WTC11 (cell line): ENCODE results near the gene DIRAS2. TPM values are rescaled to one million over a fixed set of nuclear protein-coding genes. Genes with fewer than 3 reads are reported as not detected.
"Not testable (repeated sequence)": the region's sequence is repeated elsewhere in the genome, so short reads cannot be mapped to it uniquely, and the experiment has no call there.

Experiments used
- ATAC-seq: fragments of 200-7000 bp; cut with Tn5 transposase; 2 replicates; pipeline ENCODE4 v1.10.0; 2021; ENCODE audit warnings: mild to moderate bottlenecking, moderate library complexity
- CTCF ChIA-PET: fragments of 300-600 bp; sonication (Branson Sonifier 250); formaldehyde crosslinking; loops from one replicate; lab custom pipeline; 2021; ENCODE audit warnings: antibody characterized with exemption; lab: Charles Lee
- POLR2A ChIA-PET: fragments of 350-600 bp; sonication (Branson Sonifier 250); formaldehyde crosslinking; loops from one replicate; lab custom pipeline; 2021; ENCODE audit warnings: antibody characterized with exemption; lab: Charles Lee
- DNase-seq: peaks from one replicate; pipeline ENCODE4 v3.0.0; 2021; ENCODE audit warnings: low spot score
- H3K27ac Mint-ChIP-seq: 2 replicates; pipeline ENCODE4 v1.8.0; 2021; ENCODE audit warnings: mixed read lengths
- H3K27me3 Mint-ChIP-seq: 2 replicates; pipeline ENCODE4 v1.8.0; 2021; ENCODE audit warnings: low read depth, mild to moderate bottlenecking, moderate library complexity, mixed read lengths
- H3K36me3 Mint-ChIP-seq: 2 replicates; pipeline ENCODE4 v1.8.0; 2021; ENCODE audit warnings: mixed read lengths
- H3K4me1 Mint-ChIP-seq: 2 replicates; pipeline ENCODE4 v1.8.0; 2022; ENCODE audit warnings: mixed read lengths
- H3K4me3 Mint-ChIP-seq: 2 replicates; pipeline ENCODE4 v1.8.0; 2021; ENCODE audit warnings: mild to moderate bottlenecking, moderate library complexity, mixed read lengths
- H3K9me3 Mint-ChIP-seq: 2 replicates; pipeline ENCODE4 v1.8.0; 2021; ENCODE audit warnings: mixed read lengths
- FOXJ3 ChIP-seq: sonication (generic); formaldehyde crosslinking; IDR thresholded peaks from 2 replicates; pipeline ENCODE4 v1.9.0; 2021; ENCODE audit warnings: missing genetic modification reagents, mild to moderate bottlenecking, borderline replicate concordance
- IRF2 ChIP-seq: sonication (generic); formaldehyde crosslinking; IDR thresholded peaks from 2 replicates; pipeline ENCODE4 v1.8.0; 2022; ENCODE audit warnings: low read depth, missing genetic modification reagents, borderline replicate concordance
- JUN ChIP-seq: sonication (generic); formaldehyde crosslinking; IDR thresholded peaks from 2 replicates; pipeline ENCODE4 v1.8.0; 2023; ENCODE audit warnings: mild to moderate bottlenecking, missing genetic modification reagents
- NFYB ChIP-seq: sonication (generic); formaldehyde crosslinking; conservative IDR thresholded peaks from 2 replicates; pipeline ENCODE4 v1.8.0; 2022; ENCODE audit warnings: low read depth, missing genetic modification reagents
- OVOL2 ChIP-seq: fragments of 250-450 bp; sonication (Bioruptor Pico); IDR thresholded peaks from 2 replicates; pipeline ENCODE4 v1.9.0; 2021; ENCODE audit warnings: mild to moderate bottlenecking, borderline replicate concordance
- SP1 ChIP-seq: sonication (generic); formaldehyde crosslinking; conservative IDR thresholded peaks from 2 replicates; pipeline ENCODE4 v1.8.1; 2022; ENCODE audit warnings: missing genetic modification reagents
- TEAD4 ChIP-seq: sonication (generic); formaldehyde crosslinking; IDR thresholded peaks from 2 replicates; pipeline ENCODE4 v1.8.0; 2022; ENCODE audit warnings: mild to moderate bottlenecking, missing genetic modification reagents
- USF1 ChIP-seq: sonication (generic); formaldehyde crosslinking; IDR thresholded peaks from 2 replicates; pipeline ENCODE4 v1.8.0; 2022; ENCODE audit warnings: mild to moderate bottlenecking, missing genetic modification reagents
- ZNF138 ChIP-seq: sonication (generic); formaldehyde crosslinking; conservative IDR thresholded peaks from 2 replicates; pipeline ENCODE4 v1.8.1; 2022; ENCODE audit warnings: mild to moderate bottlenecking, moderate library complexity, missing genetic modification reagents
- ZNF317 ChIP-seq: sonication (generic); formaldehyde crosslinking; IDR thresholded peaks from 2 replicates; pipeline ENCODE4 v1.8.1; 2023; ENCODE audit warnings: low read depth, mild to moderate bottlenecking, moderate library complexity, missing genetic modification reagents, borderline replicate concordance
- ZNF396 ChIP-seq: fragments of 250-450 bp; sonication (Bioruptor Pico); IDR thresholded peaks from 2 replicates; pipeline ENCODE4 v1.8.0; 2021; ENCODE audit warnings: mild to moderate bottlenecking, moderate library complexity, borderline replicate concordance
- ZNF423 ChIP-seq: fragments of 250-450 bp; sonication (Bioruptor Pico); IDR thresholded peaks from 2 replicates; pipeline ENCODE4 v2.1.2; 2022; ENCODE audit warnings: mild to moderate bottlenecking, moderate library complexity
- total RNA-seq: library from RNA; stranded (reverse); gene quantifications from 3 replicates; pipeline ENCODE4 v1.2.3, GENCODE V29; 2021
- TF ChIP-seq, protein P1 (sequence below): sonication (generic); formaldehyde crosslinking; IDR thresholded peaks from 2 replicates; pipeline ENCODE4 v1.8.1; 2023; ENCODE audit warnings: mild to moderate bottlenecking, missing genetic modification reagents, moderate library complexity
- TF ChIP-seq, protein P2 (sequence below): sonication (generic); formaldehyde crosslinking; conservative IDR thresholded peaks from 2 replicates; pipeline ENCODE4 v1.8.1; 2022; ENCODE audit warnings: mild to moderate bottlenecking, missing genetic modification reagents
- TF ChIP-seq, protein P3 (sequence below): sonication (generic); formaldehyde crosslinking; IDR thresholded peaks from 2 replicates; pipeline ENCODE4 v1.8.0; 2023; ENCODE audit warnings: mild to moderate bottlenecking, missing genetic modification reagents
- TF ChIP-seq, protein P4 (sequence below): sonication (generic); formaldehyde crosslinking; IDR thresholded peaks from 2 replicates; pipeline ENCODE4 v1.8.1; 2022; ENCODE audit warnings: missing genetic modification reagents, borderline replicate concordance
- TF ChIP-seq, protein P5 (sequence below): fragments of 250-450 bp; sonication (Bioruptor Pico); IDR thresholded peaks from 2 replicates; pipeline ENCODE4 v2.1.2; 2022; ENCODE audit warnings: mild to moderate bottlenecking, moderate library complexity
- TF ChIP-seq, protein P6 (sequence below): fragments of 250-450 bp; sonication (Bioruptor Pico); IDR thresholded peaks from 2 replicates; pipeline ENCODE4 v1.8.0; 2021; ENCODE audit warnings: mild to moderate bottlenecking
- TF ChIP-seq, protein P7 (sequence below): fragments of 250-450 bp; sonication (Bioruptor Pico); conservative IDR thresholded peaks from 2 replicates; pipeline ENCODE4 v1.9.0; 2021; ENCODE audit warnings: mild to moderate bottlenecking

DIRAS2 gene
- total RNA-seq, 1 experiment from 2014 or later, result 0.35 TPM

- POLR2A ChIA-PET, result no interaction called here
- Mint-ChIP-seq H3K27ac (no peak overlapping the region), H3K4me1 (no peaks in the 10 kb centered on the region), H3K4me3 (no peak overlapping the region), H3K36me3 (no peaks in the 10 kb centered on the region), H3K27me3 (no peaks in the 10 kb centered on the region), H3K9me3 (peaks cover 3% of the 10 kb centered on the region)
- CTCF ChIA-PET, result no interaction called here
- DNase-seq, result no peak
- ATAC-seq, result no peak
- no peak for TF ChIP-seq SP1
- TF ChIP-seq ZNF317 (CRISPR knock-in tag), result no peak
- TF ChIP-seq, protein P1, sequence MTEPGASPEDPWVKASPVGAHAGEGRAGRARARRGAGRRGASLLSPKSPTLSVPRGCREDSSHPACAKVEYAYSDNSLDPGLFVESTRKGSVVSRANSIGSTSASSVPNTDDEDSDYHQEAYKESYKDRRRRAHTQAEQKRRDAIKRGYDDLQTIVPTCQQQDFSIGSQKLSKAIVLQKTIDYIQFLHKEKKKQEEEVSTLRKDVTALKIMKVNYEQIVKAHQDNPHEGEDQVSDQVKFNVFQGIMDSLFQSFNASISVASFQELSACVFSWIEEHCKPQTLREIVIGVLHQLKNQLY (CRISPR knock-in tag), result no peak
- TF ChIP-seq OVOL2 (CRISPR knock-in tag), result no peak
- TF ChIP-seq ZNF396, result no peak
- TF ChIP-seq USF1 (CRISPR knock-in tag), result no peak
- TF ChIP-seq, protein P2, sequence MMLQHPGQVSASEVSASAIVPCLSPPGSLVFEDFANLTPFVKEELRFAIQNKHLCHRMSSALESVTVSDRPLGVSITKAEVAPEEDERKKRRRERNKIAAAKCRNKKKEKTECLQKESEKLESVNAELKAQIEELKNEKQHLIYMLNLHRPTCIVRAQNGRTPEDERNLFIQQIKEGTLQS (CRISPR knock-in tag), result no peak
- TF ChIP-seq, protein P3, sequence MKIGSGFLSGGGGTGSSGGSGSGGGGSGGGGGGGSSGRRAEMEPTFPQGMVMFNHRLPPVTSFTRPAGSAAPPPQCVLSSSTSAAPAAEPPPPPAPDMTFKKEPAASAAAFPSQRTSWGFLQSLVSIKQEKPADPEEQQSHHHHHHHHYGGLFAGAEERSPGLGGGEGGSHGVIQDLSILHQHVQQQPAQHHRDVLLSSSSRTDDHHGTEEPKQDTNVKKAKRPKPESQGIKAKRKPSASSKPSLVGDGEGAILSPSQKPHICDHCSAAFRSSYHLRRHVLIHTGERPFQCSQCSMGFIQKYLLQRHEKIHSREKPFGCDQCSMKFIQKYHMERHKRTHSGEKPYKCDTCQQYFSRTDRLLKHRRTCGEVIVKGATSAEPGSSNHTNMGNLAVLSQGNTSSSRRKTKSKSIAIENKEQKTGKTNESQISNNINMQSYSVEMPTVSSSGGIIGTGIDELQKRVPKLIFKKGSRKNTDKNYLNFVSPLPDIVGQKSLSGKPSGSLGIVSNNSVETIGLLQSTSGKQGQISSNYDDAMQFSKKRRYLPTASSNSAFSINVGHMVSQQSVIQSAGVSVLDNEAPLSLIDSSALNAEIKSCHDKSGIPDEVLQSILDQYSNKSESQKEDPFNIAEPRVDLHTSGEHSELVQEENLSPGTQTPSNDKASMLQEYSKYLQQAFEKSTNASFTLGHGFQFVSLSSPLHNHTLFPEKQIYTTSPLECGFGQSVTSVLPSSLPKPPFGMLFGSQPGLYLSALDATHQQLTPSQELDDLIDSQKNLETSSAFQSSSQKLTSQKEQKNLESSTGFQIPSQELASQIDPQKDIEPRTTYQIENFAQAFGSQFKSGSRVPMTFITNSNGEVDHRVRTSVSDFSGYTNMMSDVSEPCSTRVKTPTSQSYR (CRISPR knock-in tag), result no peak
- TF ChIP-seq JUN (CRISPR knock-in tag), result no peak
- TF ChIP-seq FOXJ3, result no peak
- TF ChIP-seq IRF2 (CRISPR knock-in tag), result no peak
- TF ChIP-seq, protein P4, sequence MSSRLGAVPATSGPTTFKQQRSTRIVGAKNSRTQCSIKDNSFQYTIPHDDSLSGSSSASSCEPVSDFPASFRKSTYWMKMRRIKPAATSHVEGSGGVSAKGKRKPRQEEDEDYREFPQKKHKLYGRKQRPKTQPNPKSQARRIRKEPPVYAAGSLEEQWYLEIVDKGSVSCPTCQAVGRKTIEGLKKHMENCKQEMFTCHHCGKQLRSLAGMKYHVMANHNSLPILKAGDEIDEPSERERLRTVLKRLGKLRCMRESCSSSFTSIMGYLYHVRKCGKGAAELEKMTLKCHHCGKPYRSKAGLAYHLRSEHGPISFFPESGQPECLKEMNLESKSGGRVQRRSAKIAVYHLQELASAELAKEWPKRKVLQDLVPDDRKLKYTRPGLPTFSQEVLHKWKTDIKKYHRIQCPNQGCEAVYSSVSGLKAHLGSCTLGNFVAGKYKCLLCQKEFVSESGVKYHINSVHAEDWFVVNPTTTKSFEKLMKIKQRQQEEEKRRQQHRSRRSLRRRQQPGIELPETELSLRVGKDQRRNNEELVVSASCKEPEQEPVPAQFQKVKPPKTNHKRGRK (CRISPR knock-in tag), result no peak
- TF ChIP-seq NFYB (CRISPR knock-in tag), result no peak
- TF ChIP-seq, protein P5, sequence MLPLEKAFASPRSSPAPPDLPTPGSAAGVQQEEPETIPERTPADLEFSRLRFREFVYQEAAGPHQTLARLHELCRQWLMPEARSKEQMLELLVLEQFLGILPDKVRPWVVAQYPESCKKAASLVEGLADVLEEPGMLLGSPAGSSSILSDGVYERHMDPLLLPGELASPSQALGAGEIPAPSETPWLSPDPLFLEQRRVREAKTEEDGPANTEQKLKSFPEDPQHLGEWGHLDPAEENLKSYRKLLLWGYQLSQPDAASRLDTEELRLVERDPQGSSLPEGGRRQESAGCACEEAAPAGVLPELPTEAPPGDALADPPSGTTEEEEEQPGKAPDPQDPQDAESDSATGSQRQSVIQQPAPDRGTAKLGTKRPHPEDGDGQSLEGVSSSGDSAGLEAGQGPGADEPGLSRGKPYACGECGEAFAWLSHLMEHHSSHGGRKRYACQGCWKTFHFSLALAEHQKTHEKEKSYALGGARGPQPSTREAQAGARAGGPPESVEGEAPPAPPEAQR, result no peak
- no peak for TF ChIP-seq ZNF138 (CRISPR knock-in tag)
- TF ChIP-seq ZNF423 (CRISPR knock-in tag), result no peak
- TF ChIP-seq, protein P6, sequence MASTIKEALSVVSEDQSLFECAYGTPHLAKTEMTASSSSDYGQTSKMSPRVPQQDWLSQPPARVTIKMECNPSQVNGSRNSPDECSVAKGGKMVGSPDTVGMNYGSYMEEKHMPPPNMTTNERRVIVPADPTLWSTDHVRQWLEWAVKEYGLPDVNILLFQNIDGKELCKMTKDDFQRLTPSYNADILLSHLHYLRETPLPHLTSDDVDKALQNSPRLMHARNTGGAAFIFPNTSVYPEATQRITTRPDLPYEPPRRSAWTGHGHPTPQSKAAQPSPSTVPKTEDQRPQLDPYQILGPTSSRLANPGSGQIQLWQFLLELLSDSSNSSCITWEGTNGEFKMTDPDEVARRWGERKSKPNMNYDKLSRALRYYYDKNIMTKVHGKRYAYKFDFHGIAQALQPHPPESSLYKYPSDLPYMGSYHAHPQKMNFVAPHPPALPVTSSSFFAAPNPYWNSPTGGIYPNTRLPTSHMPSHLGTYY (CRISPR knock-in tag), result no peak
- TF ChIP-seq, protein P7, sequence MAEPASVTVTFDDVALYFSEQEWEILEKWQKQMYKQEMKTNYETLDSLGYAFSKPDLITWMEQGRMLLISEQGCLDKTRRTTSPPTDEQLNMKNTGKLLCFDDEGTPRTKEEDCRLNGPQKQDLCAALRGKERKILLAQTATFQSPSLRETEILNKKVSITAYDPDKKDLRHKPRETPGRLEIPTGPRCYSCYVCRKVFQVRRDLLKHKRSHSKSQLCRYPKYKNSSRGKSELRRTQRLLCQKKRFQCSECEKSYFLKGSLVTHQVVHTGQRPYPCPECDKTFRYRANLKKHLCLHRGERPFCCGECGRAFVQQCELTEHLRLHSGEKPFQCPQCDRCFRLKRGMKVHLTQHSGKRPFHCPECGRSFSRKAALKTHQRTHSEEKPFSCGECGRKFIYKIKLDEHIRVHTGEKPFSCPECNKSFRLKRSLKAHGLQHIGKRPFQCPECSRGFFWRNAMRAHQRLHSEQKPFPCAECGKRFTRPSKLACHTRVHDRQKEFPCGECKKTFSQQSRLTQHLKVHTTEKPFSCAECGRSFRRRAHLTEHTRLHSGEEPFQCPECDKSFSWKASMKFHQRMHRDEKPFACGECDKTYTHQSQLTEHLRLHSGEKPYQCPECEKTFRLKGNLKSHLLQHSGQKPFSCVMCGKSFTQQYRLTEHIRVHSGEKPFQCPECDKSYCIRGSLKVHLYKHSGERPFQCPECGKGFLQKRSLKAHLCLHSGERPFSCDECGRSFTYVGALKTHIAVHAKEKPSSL, result no peak
- no peak for TF ChIP-seq TEAD4
Measured at GRCh38 chr9:90658181-90658580, 15.6 kb upstream of the DIRAS2 start.

DNA sequence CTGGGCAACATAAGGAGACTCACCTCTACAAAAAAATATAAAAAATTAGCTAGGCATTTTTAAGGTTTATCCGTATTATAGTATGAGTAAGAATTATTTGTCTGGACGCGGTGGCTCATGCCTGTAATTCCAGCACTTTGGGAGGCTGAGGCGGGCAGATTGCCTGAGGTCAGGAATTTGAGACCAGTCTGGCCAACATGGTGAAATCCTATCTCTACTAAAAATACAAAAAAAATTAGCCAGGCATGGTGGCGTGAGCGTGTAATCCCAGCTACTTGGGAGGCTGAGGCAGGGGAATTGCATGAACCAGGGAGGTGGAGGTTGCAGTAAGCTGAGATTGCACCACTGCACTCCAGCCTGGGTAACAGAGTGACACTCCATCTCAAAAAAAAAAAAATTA is 14.3 kb upstream of the DIRAS2 start:
- H3K4me3 Mint-ChIP-seq, H3K27ac Mint-ChIP-seq, DNase-seq, H3K4me1 Mint-ChIP-seq, POLR2A ChIA-PET, H3K27me3 Mint-ChIP-seq, ATAC-seq, H3K36me3 Mint-ChIP-seq: not testable (repeated sequence)
- CTCF ChIA-PET, result interaction anchor here (0.6 kb wide), 1 partner anchor 215 kb away, joined by 3 read pairs; no protein-coding TSS in a partner anchor
- peaks cover 11% of the 10 kb centered on the region for H3K9me3 Mint-ChIP-seq
